Measurements from ENCODE around the gene MIS18BP1. TPM values are rescaled to one million over a fixed set of nuclear protein-coding genes. Genes with fewer than 3 reads are reported as not detected.

Gene MIS18BP1
- total RNA-seq, 3 donors from 2014 or later = 46.7 to 64.4 (median 48.5) TPM

DNA sequence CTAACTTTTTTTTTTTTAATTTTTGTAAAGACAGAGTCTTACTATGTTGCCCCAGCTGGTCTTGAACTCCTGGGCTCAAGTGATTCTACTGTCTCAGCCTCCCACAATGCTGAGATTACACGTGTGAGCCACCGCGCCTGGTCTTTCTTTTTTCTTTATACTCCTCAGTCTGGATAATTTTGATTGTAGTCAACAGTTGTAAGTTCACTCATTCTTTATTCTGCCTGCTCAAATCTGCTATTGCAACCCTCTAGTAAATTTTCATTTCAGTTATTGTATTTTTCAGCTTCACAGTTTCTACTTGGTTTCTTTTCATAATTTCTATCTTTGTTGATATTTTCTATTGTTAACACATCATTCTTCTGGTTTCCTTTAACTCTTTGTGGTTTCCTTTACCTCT is 5.8 kb upstream of the MIS18BP1 start:
- Histone ChIP-seq H3K4me1 (no peaks in the 10 kb centered on the region), H3K27ac (no peak overlapping the region), H3K36me3 (no peaks in the 10 kb centered on the region), H3K9me3 (peaks cover 11 to 17% of the 10 kb centered on the region in 2 donors), H3K27me3 (no peaks in the 10 kb centered on the region), H3K4me3 (no peak overlapping the region)
- no peak for DNase-seq (ENCODE audit: low spot score in 2 of 2)
- intact Hi-C loops (cut with DNase I; ENCODE audit: low total_unique reads) = no loop called here
- no peak for TF ChIP-seq POLR2AphosphoS5 (IDR thresholded peaks at IDR 0.05)
- TF ChIP-seq, protein P1, sequence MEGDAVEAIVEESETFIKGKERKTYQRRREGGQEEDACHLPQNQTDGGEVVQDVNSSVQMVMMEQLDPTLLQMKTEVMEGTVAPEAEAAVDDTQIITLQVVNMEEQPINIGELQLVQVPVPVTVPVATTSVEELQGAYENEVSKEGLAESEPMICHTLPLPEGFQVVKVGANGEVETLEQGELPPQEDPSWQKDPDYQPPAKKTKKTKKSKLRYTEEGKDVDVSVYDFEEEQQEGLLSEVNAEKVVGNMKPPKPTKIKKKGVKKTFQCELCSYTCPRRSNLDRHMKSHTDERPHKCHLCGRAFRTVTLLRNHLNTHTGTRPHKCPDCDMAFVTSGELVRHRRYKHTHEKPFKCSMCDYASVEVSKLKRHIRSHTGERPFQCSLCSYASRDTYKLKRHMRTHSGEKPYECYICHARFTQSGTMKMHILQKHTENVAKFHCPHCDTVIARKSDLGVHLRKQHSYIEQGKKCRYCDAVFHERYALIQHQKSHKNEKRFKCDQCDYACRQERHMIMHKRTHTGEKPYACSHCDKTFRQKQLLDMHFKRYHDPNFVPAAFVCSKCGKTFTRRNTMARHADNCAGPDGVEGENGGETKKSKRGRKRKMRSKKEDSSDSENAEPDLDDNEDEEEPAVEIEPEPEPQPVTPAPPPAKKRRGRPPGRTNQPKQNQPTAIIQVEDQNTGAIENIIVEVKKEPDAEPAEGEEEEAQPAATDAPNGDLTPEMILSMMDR (IDR thresholded peaks at IDR 0.05) = no peak
- TF ChIP-seq POLR2A (IDR thresholded peaks at IDR 0.05) = no peak

DNA sequence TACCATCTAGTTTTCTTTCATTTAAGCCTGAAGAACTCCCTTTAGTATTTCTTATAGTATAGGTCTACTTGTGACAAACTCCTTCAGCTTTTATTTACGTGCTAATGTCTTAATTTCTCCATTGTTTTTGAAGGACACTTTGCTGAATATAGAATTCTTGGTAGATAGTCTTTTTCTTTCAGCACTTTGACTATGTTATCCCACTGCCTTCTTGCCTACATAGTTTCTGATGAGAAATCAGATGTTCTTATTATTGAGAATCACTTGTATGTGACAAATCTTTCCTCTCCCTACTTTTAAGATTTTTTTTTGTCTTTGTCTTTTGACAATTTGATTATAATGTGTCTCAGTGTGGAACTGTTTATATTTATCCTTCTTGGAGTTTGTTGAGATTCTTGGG is 5.1 kb upstream of the MIS18BP1 start:
- no peaks in the 10 kb centered on the region for H3K36me3 ChIP-seq
- no peak overlapping the region for H3K4me3 ChIP-seq
- intact Hi-C loops (cut with DNase I; ENCODE audit: low total_unique reads) = no loop called here
- H3K27ac ChIP-seq = no peak overlapping the region
- H3K4me1 ChIP-seq = no peaks in the 10 kb centered on the region
- peaks cover 11% of the 10 kb centered on the region in 2 donors for H3K9me3 ChIP-seq
- no peaks in the 10 kb centered on the region for H3K27me3 ChIP-seq
- DNase-seq (ENCODE audit: low spot score in 2 of 2) = no peak
- no peak for TF ChIP-seq POLR2A (IDR thresholded peaks at IDR 0.05)
- TF ChIP-seq POLR2AphosphoS5 (IDR thresholded peaks at IDR 0.05) = no peak
- TF ChIP-seq, protein P1 (IDR thresholded peaks at IDR 0.05) = no peak

DNA sequence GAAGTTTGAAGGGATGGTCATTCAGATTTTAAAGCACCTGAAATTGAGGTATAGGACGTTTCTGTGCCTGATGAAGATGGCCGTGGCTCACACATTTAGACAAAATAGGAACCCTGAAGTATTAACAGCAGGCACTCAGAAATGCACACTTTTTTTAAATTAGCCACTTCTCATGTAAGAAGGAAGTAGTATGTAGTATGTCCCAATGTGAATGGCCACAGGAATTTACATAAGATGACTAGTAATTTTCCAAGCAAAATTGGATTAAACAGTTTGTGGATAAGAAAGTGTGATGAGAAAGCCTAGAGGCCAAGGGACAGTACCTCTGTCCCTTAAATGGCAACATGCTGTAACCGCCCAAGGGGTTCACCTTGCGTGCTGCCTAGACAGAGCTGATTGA is 1.8 kb upstream of the MIS18BP1 start:
- TF ChIP-seq POLR2A (IDR thresholded peaks at IDR 0.05) = no peak
- no peak for TF ChIP-seq POLR2AphosphoS5 (IDR thresholded peaks at IDR 0.05)
- TF ChIP-seq, protein P1 (IDR thresholded peaks at IDR 0.05) = no peak
- no peak overlapping the region for H3K27ac ChIP-seq
- H3K9me3 ChIP-seq = peaks cover 11% of the 10 kb centered on the region in 2 donors
- H3K27me3 ChIP-seq = no peaks in the 10 kb centered on the region
- no peaks in the 10 kb centered on the region for H3K4me1 ChIP-seq
- intact Hi-C loops (cut with DNase I; ENCODE audit: low total_unique reads) = no loop called here
- H3K4me3 ChIP-seq = no peak overlapping the region
- H3K36me3 ChIP-seq = no peaks in the 10 kb centered on the region
- DNase-seq (ENCODE audit: low spot score in 2 of 2) = no peak

DNA sequence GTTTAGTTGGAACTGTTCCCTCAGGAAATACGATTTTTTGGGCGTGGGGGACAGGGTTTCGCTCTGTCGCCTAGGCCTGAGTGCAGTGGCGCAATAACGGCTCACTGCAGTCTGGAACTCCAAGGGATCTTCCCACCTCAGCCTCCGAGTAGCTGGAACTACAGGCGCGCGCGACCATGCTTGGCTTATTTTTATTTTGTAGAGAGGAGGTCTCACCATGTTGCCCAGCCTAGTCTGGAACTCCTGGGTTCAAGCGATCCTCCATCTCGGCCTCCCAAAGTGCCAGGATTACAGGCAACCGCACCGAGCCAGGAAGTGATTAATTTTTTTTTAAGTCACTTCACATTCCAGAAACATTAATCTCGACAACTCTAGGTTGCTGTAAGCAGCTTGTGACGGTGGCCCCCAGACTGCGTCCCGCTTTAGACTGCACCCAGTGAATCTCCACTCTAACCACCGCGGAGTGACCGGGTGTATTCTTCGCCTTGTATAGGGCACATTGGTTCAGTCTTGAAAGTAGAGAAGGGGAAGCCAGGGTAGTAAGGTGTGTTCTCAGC is 830 bp upstream of the MIS18BP1 start:
- Histone ChIP-seq H3K27me3 (no peaks in the 10 kb centered on the region), H3K27ac (peak overlapping the region; percentile 93 to 94), H3K4me1 (no peaks in the 10 kb centered on the region), H3K9me3 (peaks cover 11% of the 10 kb centered on the region in 2 donors), H3K4me3 (peak overlapping the region; percentile 69 to 96 (median 84)), H3K36me3 (no peaks in the 10 kb centered on the region)
- no peak for DNase-seq (ENCODE audit: low spot score in 2 of 2)
- TF ChIP-seq POLR2A (IDR thresholded peaks at IDR 0.05) = no peak
- no peak for TF ChIP-seq POLR2AphosphoS5 (IDR thresholded peaks at IDR 0.05)
- TF ChIP-seq, protein P1 (IDR thresholded peaks at IDR 0.05) = no peak
- intact Hi-C loops (cut with DNase I; ENCODE audit: low total_unique reads) = no loop called here

DNA sequence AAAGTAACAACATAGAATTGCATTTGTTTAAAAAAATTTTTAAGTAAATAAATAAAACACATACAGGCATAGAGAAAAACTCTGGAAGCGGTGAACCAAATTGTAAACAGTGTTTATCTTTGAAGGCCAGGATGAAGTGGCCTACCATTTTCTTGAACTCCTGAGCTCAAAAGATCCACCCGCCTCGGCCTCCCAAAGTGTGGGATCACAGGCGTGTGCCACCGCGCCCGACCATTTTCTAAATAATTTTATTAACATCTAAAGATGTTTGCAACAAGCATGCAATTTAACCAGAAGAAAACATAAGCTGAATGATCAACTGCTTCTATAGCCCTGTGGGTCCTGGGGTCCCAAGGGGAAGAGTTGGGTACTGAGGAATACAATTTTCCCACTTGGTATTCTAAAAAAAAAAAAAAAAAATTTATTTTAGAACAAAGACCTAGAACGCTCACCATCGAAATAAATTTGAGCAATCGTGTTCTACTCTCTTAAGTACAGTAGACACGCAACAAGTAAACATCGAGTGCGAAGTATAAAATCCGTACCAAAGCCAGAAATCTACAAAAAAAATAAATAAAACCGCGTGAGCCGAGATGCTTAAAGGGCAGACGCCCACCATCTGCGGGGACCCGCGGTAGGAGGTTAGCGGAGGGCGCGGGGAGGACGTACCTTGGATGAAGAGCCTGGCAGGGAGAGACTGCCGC is 484 bp downstream of the MIS18BP1 start:
- intact Hi-C loops (cut with DNase I; ENCODE audit: low total_unique reads) = no loop called here
- TF ChIP-seq, protein P1 (IDR thresholded peaks at IDR 0.05) = no peak
- TF ChIP-seq POLR2A (IDR thresholded peaks at IDR 0.05) = no peak
- no peak for TF ChIP-seq POLR2AphosphoS5 (IDR thresholded peaks at IDR 0.05)
- H3K36me3 ChIP-seq = no peaks in the 10 kb centered on the region

More for the DNA sequence above, 484 bp downstream of the MIS18BP1 start:
- Histone ChIP-seq H3K27me3 (no peaks in the 10 kb centered on the region), H3K4me3 (peak overlapping the region; percentile 69 to 96 (median 84)), H3K4me1 (no peaks in the 10 kb centered on the region), H3K9me3 (no peaks in the 10 kb centered on the region), H3K27ac (peak overlapping the region; percentile 93 to 94)
- no peak for DNase-seq (ENCODE audit: low spot score in 2 of 2)
